HCT116 (cell line): ENCODE results near the gene S100A2. TPM values are rescaled to one million over a fixed set of nuclear protein-coding genes. Genes with fewer than 3 reads are reported as not detected.
A peak's percentile ranks its signal among the peaks of the same experiment; 100 is the strongest.

ENCODE experiments used
- ATAC-seq: fragments of 200-7000 bp; cut with Tn5 transposase; 2 replicates; pipeline ENCODE4 v1.9.1; 2020; ENCODE audit warnings: mild to moderate bottlenecking, moderate library complexity
- BruUV-seq: library from RNA; stranded (reverse); fragments of 400-500 nt; replicated peaks from 2 replicates; lab custom pipeline; 2021; lab: Mats Ljungman, UMichigan
- CTCF ChIA-PET: fragments of 300-600 bp; sonication (Branson Sonifier 250); formaldehyde crosslinking; loops from one replicate; lab custom pipeline; 2021; ENCODE audit warnings: antibody characterized with exemption; lab: Charles Lee
- POLR2A ChIA-PET: fragments of 300-600, 350-600 bp; sonication (Branson Sonifier 250); formaldehyde crosslinking; loops from one replicate; lab custom pipeline; 2021; ENCODE audit warnings: antibody characterized with exemption; lab: Charles Lee
- RAD21 ChIA-PET, 2 experiments: fragments of 300-600 bp; sonication (Branson Sonifier 250); formaldehyde crosslinking; loops; one replicate each; lab custom pipeline; 2023; ENCODE audit warnings: low total read pairs in 2 of 2; ENCODE audit not compliant: uncharacterized antibody in 2 of 2, unreplicated experiment in 2 of 2, low non-redundant PET in 1 of 2; lab: Charles Lee
- DNase-seq: peaks from one replicate; pipeline ENCODE4 v3.0.0-alpha.2; 2010; ENCODE audit warnings: low read depth, low spot score
- H2AFZ ChIP-seq: fragments of 200-600 bp; shearing (Covaris generic), sonication (generic); 2 replicates; pipeline ENCODE4 v1.6.1; 2017; ENCODE audit warnings: low read depth, mixed run types, mixed read lengths, antibody characterized with exemption, low read length; ENCODE audit not compliant: poor library complexity, severe bottlenecking
- H3K27ac ChIP-seq: 2 replicates; pipeline ENCODE4 v1.5.1; 2012; ENCODE audit warnings: low read depth, low read length
- H3K27me3 ChIP-seq: fragments of 200-600 bp; sonication (generic); 2 replicates; pipeline ENCODE4 v1.6.1; 2016; ENCODE audit warnings: mixed run types, low read length, mixed read lengths; ENCODE audit not compliant: insufficient read depth
- H3K36me3 ChIP-seq, 2 experiments: fragments of 200-500 bp in 1 of 2; fragments of 200-600 bp in 1 of 2; sonication (Bioruptor generic) in 1 of 2; sonication (generic) in 1 of 2; 2 replicates each; pipeline versions ENCODE4 v1.5.1 to v1.6.1; 2014 to 2016; ENCODE audit warnings: low read length in 2 of 2, inconsistent platforms in 1 of 2, mixed read lengths in 1 of 2, mixed run types in 1 of 2; ENCODE audit not compliant: insufficient read depth in 2 of 2, control insufficient read depth in 1 of 2
- H3K4me1 ChIP-seq, 2 experiments: fragments of 200-600 bp in 1 of 2; sonication (generic) in 1 of 2; 2 replicates each; pipeline versions ENCODE4 v1.5.1 to v1.6.1; 2012 to 2017; ENCODE audit warnings: low read length in 2 of 2, inconsistent platforms in 1 of 2, mild to moderate bottlenecking in 1 of 2, mixed read lengths in 1 of 2, mixed run types in 1 of 2, moderate library complexity in 1 of 2; ENCODE audit not compliant: insufficient read depth in 2 of 2, control insufficient read depth in 1 of 2
- H3K4me2 ChIP-seq: fragments of 200-600 bp; sonication (generic); 2 replicates; pipeline ENCODE4 v1.6.1; 2017; ENCODE audit warnings: mixed run types, low read length, mixed read lengths
- H3K4me3 ChIP-seq, 2 experiments: fragments of 200-600 bp in 1 of 2; sonication (generic) in 1 of 2; replicated peaks in 1 of 2; 2 replicates each; pipeline ENCODE4 v1.5.1; 2011 to 2016; ENCODE audit warnings: low read length in 2 of 2, control low read depth in 1 of 2, low read depth in 1 of 2, mild to moderate bottlenecking in 1 of 2, mixed read lengths in 1 of 2, mixed run types in 1 of 2
- H3K79me2 ChIP-seq: fragments of 200-600 bp; sonication (generic); 2 replicates; pipeline ENCODE4 v1.6.1; 2017; ENCODE audit warnings: mild to moderate bottlenecking, mixed run types, low read length, moderate library complexity, mixed read lengths; ENCODE audit not compliant: insufficient read depth
- H3K9ac ChIP-seq: fragments of 200-600 bp; sonication (generic); 2 replicates; pipeline ENCODE4 v1.6.1; 2016; ENCODE audit warnings: low read length, mixed read lengths
- H3K9me2 ChIP-seq: fragments of 200-600 bp; sonication (generic), shearing (Covaris generic); 2 replicates; pipeline ENCODE4 v1.6.1; 2017; ENCODE audit warnings: mixed run types, mild to moderate bottlenecking, moderate library complexity; ENCODE audit not compliant: insufficient read depth
- H3K9me3 ChIP-seq, 2 experiments: fragments of 200-500 bp in 1 of 2; fragments of 200-600 bp in 1 of 2; sonication (Bioruptor generic) in 1 of 2; sonication (generic) in 1 of 2; 2 replicates each; pipeline ENCODE4 v1.6.1; 2014 to 2017; ENCODE audit warnings: low read length in 2 of 2, mixed read lengths in 2 of 2, inconsistent platforms in 1 of 2, low read depth in 1 of 2, mild to moderate bottlenecking in 1 of 2, mixed run types in 1 of 2, moderate library complexity in 1 of 2; ENCODE audit not compliant: control insufficient read depth in 1 of 2, insufficient read depth in 1 of 2
- H4K20me1 ChIP-seq: fragments of 200-600 bp; sonication (generic), shearing (Covaris generic); 2 replicates; pipeline ENCODE4 v1.6.1; 2017; ENCODE audit warnings: mixed run types, mild to moderate bottlenecking, moderate library complexity; ENCODE audit not compliant: insufficient read depth
- CTCF ChIP-seq, 3 experiments: fragments of 200-600 bp in 1 of 3; sonication (generic) in 1 of 3; IDR thresholded peaks in 2 of 3; conservative IDR thresholded peaks in 1 of 3; 2 replicates each; pipeline ENCODE4 v1.5.1; 2012 to 2017; ENCODE audit warnings: low read depth in 2 of 3, low read length in 2 of 3, antibody characterized with exemption in 1 of 3, borderline replicate concordance in 1 of 3, control low read depth in 1 of 3, mild to moderate bottlenecking in 1 of 3, mixed read lengths in 1 of 3, mixed run types in 1 of 3, moderate library complexity in 1 of 3; ENCODE audit not compliant: insufficient read depth in 1 of 3
- POLR2A ChIP-seq: IDR thresholded peaks from 2 replicates; pipeline ENCODE4 v1.7.0; 2011; ENCODE audit warnings: borderline replicate concordance; ENCODE audit not compliant: insufficient read depth, insufficient read length; ENCODE audit errors: extremely low read depth
- POLR2AphosphoS5 ChIP-seq: IDR thresholded peaks from 2 replicates; pipeline ENCODE4 v1.6.1; 2011; ENCODE audit warnings: mild to moderate bottlenecking, low read depth, low read length, moderate library complexity
- YY1 ChIP-seq: IDR thresholded peaks from 2 replicates; pipeline ENCODE4 v1.6.1; 2011; ENCODE audit warnings: low read length, low read depth, moderate library complexity, mild to moderate bottlenecking; ENCODE audit not compliant: insufficient replicate concordance; ENCODE audit errors: extremely low read depth
- ZFX ChIP-seq: fragments of 450-650 bp; IDR thresholded peaks from 2 replicates; pipeline ENCODE4 v1.6.1; 2017
- intact Hi-C: fragments of 100-400 bp; cut with micrococcal nuclease; formaldehyde crosslinking; loops from 2 replicates; pipeline ENCODE4 v1.10.0; 2022
- total RNA-seq: library from RNA; stranded (reverse); gene quantifications from one replicate; pipeline ENCODE4 v1.2.1, GENCODE V29; 2021; ENCODE audit not compliant: unreplicated experiment

S100A2 gene
- total RNA-seq, 1 experiment from 2014 or later: 24.8 TPM

GRCh38 chr1:153612755-153613331, 47.2 kb upstream of the S100A2 start, which contains the start of gene S100A16:
S100A16 (minus strand) TSS chr1:153613137; CDS start chr1:153608151, 4,986 bp downstream.
- TF ChIP-seq POLR2A (no peak), ZFX (peak; percentile 59; the same call in 1 of the 2 replicates), YY1 (peak; percentile 15), POLR2AphosphoS5 (peak; percentile 94), CTCF (IDR thresholded peaks at IDR 0.05 in 2 of 3, conservative IDR thresholded peaks at IDR 0.05 in 1 of 3; ENCODE audit: borderline replicate concordance in 1 of 3, insufficient read depth in 1 of 3, low read depth in 2 of 3, low read length in 2 of 3) (no peak)
- ChIA-PET RAD21 (interaction anchor here in 1 of 2 experiments (0.6 to 1.4 kb wide), 3 partner anchors 14 to 40 kb away, joined by 3 to 5 read pairs (median 3); partner anchors contain the start of gene S100A13), POLR2A (interaction anchor here (1.0 to 9.1 kb wide), 13 partner anchors 9 to 378 kb away, joined by 3 to 172 read pairs (median 8); partner anchors contain the start of genes CHTOP, CREB3L4, RPS27 and S100A1), CTCF (interaction anchor here (0.6 to 7.7 kb wide), 6 partner anchors 14 to 102 kb away, joined by 3 to 76 read pairs (median 4); partner anchors contain the start of genes CHTOP, ILF2, S100A1 and S100A13)
- no peaks in the 10 kb centered on the region for H4K20me1 ChIP-seq
- peaks cover 71 to 94% of the 10 kb centered on the region in 2 experiments for H3K4me1 ChIP-seq
- no peaks in the 10 kb centered on the region for H3K36me3 ChIP-seq
- no peak within 1 kb of the TSS for H2AFZ ChIP-seq
- DNase-seq (peak; percentile 56), ATAC-seq (peak; percentile 48)
- H3K27me3 ChIP-seq: no peaks in the 10 kb centered on the region
- H3K9me3 ChIP-seq: no peaks in the 10 kb centered on the region
- H3K79me2 ChIP-seq: peaks cover 68% of the 10 kb centered on the region
- H3K4me3 ChIP-seq: peak within 1 kb of the TSS; percentile 88 to 92
- H3K9ac ChIP-seq: peak within 1 kb of the TSS; percentile 93
- no TSS peak for BruUV-seq
- intact Hi-C loops: loop anchor here (5.0 kb wide), 1 partner anchor 81 kb away; no protein-coding TSS in a partner anchor
- no peaks in the 10 kb centered on the region for H3K9me2 ChIP-seq
- peak within 1 kb of the TSS; percentile 72 for H3K27ac ChIP-seq
- H3K4me2 ChIP-seq: peak within 1 kb of the TSS; percentile 88
